Measurements from ENCODE around the gene CADPS. TPM values are rescaled to one million over a fixed set of nuclear protein-coding genes. Genes with fewer than 3 reads are reported as not detected.

The CADPS gene
- total and polyA plus RNA-seq, 11 donors = 3.6 to 37.8 (median 12.9) TPM

DNA sequence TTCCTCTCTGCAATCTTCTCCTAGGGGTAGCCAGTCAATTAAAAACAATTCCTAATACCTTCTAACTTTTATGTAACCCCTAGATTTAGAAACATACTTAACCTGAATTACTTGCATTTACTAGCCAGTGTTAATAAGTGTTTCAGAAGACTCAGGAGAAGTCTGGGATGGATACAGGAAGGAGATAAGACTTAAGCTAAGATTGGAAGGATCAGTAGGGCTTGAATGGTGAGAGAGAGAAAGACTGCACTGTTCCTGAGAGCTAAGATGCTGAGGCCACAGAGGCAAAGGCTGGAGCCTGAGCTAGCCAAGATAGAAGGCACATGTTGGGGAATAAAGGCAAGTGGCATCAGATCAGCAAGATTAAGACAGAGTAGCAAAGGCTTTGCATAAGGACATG lies 30.1 kb upstream of the CADPS start:
- no peak overlapping the region for H3K4me3 ChIP-seq
- intact Hi-C loops (cut with DNase I) = no loop called here
- H3K36me3 ChIP-seq = no peaks in the 10 kb centered on the region
- no peak overlapping the region for H3K27ac ChIP-seq
- no peak for ATAC-seq
- no peak for DNase-seq
- H3K9me3 ChIP-seq = no peaks in the 10 kb centered on the region
- H3K27me3 ChIP-seq = no peaks in the 10 kb centered on the region
- no peak for TF ChIP-seq POLR2A (IDR thresholded peaks at IDR 0.05)
- TF ChIP-seq, protein P1, sequence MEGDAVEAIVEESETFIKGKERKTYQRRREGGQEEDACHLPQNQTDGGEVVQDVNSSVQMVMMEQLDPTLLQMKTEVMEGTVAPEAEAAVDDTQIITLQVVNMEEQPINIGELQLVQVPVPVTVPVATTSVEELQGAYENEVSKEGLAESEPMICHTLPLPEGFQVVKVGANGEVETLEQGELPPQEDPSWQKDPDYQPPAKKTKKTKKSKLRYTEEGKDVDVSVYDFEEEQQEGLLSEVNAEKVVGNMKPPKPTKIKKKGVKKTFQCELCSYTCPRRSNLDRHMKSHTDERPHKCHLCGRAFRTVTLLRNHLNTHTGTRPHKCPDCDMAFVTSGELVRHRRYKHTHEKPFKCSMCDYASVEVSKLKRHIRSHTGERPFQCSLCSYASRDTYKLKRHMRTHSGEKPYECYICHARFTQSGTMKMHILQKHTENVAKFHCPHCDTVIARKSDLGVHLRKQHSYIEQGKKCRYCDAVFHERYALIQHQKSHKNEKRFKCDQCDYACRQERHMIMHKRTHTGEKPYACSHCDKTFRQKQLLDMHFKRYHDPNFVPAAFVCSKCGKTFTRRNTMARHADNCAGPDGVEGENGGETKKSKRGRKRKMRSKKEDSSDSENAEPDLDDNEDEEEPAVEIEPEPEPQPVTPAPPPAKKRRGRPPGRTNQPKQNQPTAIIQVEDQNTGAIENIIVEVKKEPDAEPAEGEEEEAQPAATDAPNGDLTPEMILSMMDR (IDR thresholded peaks at IDR 0.05) = no peak
- no peaks in the 10 kb centered on the region for H3K4me1 ChIP-seq

DNA sequence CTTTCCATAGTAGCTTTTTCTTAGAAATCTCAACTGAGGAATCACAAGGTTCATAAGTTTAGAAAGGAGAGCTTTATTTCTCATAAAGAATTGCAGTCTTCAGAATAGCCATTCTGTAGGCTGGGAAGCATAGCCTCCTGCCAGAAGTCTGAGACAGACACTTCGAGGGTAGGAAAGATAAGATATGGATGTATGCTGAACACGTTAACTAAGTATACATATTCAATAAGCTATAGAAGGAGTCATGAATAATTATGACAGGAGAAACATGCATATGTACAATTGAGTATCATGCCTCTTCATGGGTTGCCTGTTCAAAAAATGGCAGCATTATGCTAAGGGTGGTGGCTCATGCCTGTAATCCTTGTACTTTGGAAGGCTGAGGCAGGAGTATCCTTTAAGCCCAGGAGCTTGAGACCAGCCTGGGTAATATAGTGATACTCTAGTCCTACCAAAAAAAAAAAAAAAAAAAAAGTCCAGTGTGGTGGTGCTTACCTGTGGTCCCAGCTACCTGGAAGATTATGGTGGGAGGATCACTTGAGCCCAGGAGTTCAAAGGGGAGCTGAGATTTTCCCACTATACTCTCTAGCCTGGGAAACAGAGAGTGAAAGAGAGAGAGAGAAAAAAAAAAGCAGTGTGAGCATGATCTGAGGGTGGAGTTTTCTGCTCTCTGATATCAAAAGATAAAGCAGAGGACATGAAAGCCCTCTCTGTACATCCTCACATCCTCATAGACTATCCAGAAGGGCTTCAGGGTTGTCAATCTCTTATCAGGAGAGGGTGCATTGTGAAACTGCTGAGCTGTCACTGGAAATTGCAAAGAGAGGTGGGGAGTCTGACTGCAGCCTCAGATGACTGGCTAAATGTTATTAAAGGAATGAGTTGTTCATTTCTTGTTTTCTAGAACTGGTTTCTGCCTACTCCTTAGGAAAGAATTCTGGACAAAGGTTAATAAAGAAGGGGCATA lies 23.6 kb upstream of the CADPS start:
- no peaks in the 10 kb centered on the region for H3K9me3 ChIP-seq
- intact Hi-C loops (cut with DNase I) = no loop called here
- H3K27ac ChIP-seq = no peak overlapping the region
- H3K36me3 ChIP-seq = no peaks in the 10 kb centered on the region
- no peak overlapping the region for H3K4me3 ChIP-seq
- ATAC-seq (no peak), DNase-seq (no peak)
- TF ChIP-seq, protein P1 (IDR thresholded peaks at IDR 0.05) = no peak
- TF ChIP-seq POLR2A (IDR thresholded peaks at IDR 0.05) = no peak
- H3K4me1 ChIP-seq = no peaks in the 10 kb centered on the region
- no peaks in the 10 kb centered on the region for H3K27me3 ChIP-seq
- WGBS, 4 donors = 24 to 43% (median 37%) methylated on average over 2 of the region's 2 CpGs

GRCh38 chr3:62895901-62896300 lies 20.7 kb upstream of the CADPS start:
- no peak overlapping the region for H3K4me3 ChIP-seq
- WGBS, 4 donors = 79 to 87% (median 84%) methylated on average over 3 of the region's 3 CpGs

DNA sequence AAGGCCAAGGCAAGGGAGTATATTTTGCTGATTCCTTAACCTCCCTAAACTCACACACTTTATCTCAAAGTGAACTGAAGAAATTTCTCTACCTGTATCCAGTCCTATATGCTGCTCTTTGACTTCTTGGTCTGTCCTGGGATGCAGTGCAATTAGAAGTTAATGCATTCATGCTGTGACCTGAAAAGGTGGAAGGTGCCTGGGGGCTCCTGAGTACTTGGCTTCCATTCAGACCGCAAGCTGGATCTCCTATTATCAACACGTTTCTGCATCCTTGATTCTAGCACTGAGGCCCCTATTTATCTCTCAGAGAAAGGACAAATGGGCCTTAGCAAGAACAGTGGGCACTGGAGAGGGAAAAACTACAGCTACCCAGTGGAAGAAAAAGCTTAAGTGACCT lies 17.7 kb upstream of the CADPS start:
- TF ChIP-seq, protein P1 (IDR thresholded peaks at IDR 0.05) = no peak
- no peak for TF ChIP-seq POLR2A (IDR thresholded peaks at IDR 0.05)
- 64 to 95% (median 71%) methylated on average over 2 of the region's 2 CpGs for WGBS, 4 donors
- Histone ChIP-seq H3K36me3 (no peaks in the 10 kb centered on the region), H3K27me3 (no peaks in the 10 kb centered on the region), H3K4me1 (peaks cover 0 to 6% (median 0%) of the 10 kb centered on the region in 12 donors), H3K4me3 (no peak overlapping the region), H3K9me3 (no peaks in the 10 kb centered on the region), H3K27ac (no peak overlapping the region)
- intact Hi-C loops (cut with DNase I) = no loop called here
- DNase-seq = no peak
- ATAC-seq = no peak

More at GRCh38 chr3:62895901-62896300, 20.7 kb upstream of the CADPS start:
- intact Hi-C loops (cut with DNase I) = no loop called here
- ATAC-seq (no peak), DNase-seq (no peak)
- no peaks in the 10 kb centered on the region for H3K9me3 ChIP-seq
- no peaks in the 10 kb centered on the region for H3K36me3 ChIP-seq
- H3K27ac ChIP-seq = no peak overlapping the region
- TF ChIP-seq POLR2A (IDR thresholded peaks at IDR 0.05) = no peak
- TF ChIP-seq, protein P1 (IDR thresholded peaks at IDR 0.05) = no peak
- no peaks in the 10 kb centered on the region for H3K27me3 ChIP-seq
- no peaks in the 10 kb centered on the region for H3K4me1 ChIP-seq
